ENCODE measurements around the gene HDLBP. TPM values are rescaled to one million over a fixed set of nuclear protein-coding genes. Genes with fewer than 3 reads are reported as not detected.

HDLBP gene
- total and polyA plus RNA-seq, 2 experiments from 2014 or later: 389 to 437 TPM

DNA sequence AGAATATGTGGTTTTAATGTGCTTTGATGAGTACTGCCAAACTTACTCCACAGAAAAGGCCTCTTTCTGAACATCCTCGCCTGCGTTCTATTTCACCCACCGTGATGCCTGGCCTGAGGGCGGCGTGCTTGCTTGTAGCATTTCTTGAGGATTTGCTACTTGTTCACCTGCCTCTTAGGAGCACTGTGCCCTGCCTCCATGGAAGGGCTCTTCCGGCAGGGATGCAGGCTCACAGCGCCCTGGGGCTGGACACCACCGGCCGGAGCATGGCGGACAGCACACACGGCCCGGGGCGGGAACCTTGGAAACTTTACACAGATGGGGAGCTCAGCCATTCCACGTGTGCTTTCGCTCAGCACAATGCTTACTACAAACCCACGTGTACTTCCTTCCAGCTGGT lies 89.9 kb downstream of the HDLBP start:
- no peaks in the 10 kb centered on the region for H3K36me3 ChIP-seq (replicated peaks; ENCODE audit: insufficient read depth, low read depth)

DNA sequence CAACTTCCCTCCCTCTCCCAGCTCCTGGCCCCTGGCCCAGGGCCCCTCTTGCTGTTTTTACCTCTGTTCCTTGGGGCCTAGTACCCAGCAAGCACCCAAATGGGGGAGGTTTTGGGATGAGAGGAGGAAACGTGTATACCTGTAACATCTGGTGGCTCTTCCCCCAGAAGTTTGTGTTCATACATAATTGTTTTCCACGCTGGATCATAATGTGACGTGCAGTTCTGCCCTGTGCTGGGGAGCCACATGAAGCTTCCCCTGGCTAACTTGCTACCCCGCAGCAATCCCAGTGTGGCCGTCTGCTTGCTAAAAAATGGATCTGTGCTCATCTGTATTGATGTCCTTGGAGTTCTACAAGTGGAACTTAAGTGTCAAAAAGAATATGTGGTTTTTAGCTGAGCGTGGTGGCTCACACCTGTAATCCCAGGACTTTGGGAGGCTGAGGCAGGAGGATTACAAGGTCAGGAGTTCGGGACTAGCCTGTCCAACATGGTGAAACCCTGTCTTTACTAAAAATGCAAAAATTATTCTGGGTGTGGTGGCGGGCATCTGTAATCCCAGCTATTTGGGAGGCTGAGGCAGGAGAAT lies 90.5 kb downstream of the HDLBP start:
- H3K36me3 ChIP-seq (replicated peaks; ENCODE audit: insufficient read depth, low read depth): no peaks in the 10 kb centered on the region

More for the DNA sequence above, 89.9 kb downstream of the HDLBP start:
- H3K79me2 ChIP-seq: no peaks in the 10 kb centered on the region
- H4K20me1 ChIP-seq (ENCODE audit: insufficient read depth, poor library complexity, severe bottlenecking): no peaks in the 10 kb centered on the region
- no peak overlapping the region for H2AFZ ChIP-seq
- WGBS (ENCODE audit: low lambda C conversion rate, missing lambda C conversion rate): 94% methylated on average over 16 of the region's 16 CpGs
- no peak overlapping the region for H3K4me3 ChIP-seq
- no peak overlapping the region for H3K4me2 ChIP-seq
- H3K27me3 ChIP-seq: no peaks in the 10 kb centered on the region
- H3K9me2 ChIP-seq (replicated peaks; ENCODE audit: insufficient read depth): no peaks in the 10 kb centered on the region
- TF ChIP-seq EZH2 (IDR thresholded peaks at IDR 0.05; ENCODE audit: borderline replicate concordance) (no peak), EZH2phosphoT487 (IDR thresholded peaks at IDR 0.05; ENCODE audit: low read depth, severe bottlenecking, unreplicated experiment) (no peak)
- TF ChIP-seq, protein P1, sequence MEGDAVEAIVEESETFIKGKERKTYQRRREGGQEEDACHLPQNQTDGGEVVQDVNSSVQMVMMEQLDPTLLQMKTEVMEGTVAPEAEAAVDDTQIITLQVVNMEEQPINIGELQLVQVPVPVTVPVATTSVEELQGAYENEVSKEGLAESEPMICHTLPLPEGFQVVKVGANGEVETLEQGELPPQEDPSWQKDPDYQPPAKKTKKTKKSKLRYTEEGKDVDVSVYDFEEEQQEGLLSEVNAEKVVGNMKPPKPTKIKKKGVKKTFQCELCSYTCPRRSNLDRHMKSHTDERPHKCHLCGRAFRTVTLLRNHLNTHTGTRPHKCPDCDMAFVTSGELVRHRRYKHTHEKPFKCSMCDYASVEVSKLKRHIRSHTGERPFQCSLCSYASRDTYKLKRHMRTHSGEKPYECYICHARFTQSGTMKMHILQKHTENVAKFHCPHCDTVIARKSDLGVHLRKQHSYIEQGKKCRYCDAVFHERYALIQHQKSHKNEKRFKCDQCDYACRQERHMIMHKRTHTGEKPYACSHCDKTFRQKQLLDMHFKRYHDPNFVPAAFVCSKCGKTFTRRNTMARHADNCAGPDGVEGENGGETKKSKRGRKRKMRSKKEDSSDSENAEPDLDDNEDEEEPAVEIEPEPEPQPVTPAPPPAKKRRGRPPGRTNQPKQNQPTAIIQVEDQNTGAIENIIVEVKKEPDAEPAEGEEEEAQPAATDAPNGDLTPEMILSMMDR (IDR thresholded peaks at IDR 0.05; ENCODE audit: poor library complexity): no peak
- DNase-seq (ENCODE audit: low spot score): no peak
- no peak overlapping the region for H3K27ac ChIP-seq
- no peaks in the 10 kb centered on the region for H3K9me3 ChIP-seq (ENCODE audit: low read depth)
- H3K4me1 ChIP-seq (ENCODE audit: insufficient read depth): peaks cover 8% of the 10 kb centered on the region

DNA sequence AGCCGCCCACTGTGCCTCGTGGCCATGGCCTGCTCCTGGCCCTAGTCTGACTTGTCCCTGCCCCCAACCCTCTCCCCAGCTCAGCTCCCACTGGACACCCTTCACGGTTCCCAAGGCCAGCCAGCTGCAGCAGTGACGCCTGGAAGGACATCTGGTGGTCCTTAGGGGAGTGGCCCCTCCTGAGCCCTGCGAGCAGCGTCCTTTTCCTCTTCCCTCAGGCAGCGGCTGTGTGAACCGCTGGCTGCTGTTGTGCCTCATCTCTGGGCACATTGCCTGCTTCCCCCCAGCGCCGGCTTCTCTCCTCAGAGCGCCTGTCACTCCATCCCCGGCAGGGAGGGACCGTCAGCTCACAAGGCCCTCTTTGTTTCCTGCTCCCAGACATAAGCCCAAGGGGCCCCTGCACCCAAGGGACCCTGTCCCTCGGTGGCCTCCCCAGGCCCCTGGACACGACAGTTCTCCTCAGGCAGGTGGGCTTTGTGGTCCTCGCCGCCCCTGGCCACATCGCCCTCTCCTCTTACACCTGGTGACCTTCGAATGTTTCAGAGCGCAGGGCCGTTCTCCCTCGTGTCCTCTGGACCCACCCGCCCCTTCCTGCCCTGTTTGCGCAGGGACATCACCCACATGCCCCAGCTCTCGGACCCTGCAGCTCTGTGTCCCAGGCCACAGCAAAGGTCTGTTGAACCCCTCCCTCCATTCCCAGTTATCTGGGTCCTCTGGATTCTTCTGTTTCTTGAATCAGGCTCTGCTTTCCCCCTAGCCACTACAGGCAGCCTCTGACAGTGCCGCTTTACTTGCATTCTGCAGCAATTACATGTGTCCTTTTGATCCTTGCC lies 91.2 kb downstream of the HDLBP start:
- no peak overlapping the region for H3K4me2 ChIP-seq
- no peak for TF ChIP-seq EZH2 (IDR thresholded peaks at IDR 0.05; ENCODE audit: borderline replicate concordance)
- no peak for TF ChIP-seq EZH2phosphoT487 (IDR thresholded peaks at IDR 0.05; ENCODE audit: low read depth, severe bottlenecking, unreplicated experiment)
- TF ChIP-seq, protein P1 (IDR thresholded peaks at IDR 0.05; ENCODE audit: poor library complexity): no peak
- no peak for DNase-seq (ENCODE audit: low spot score)
- no peak overlapping the region for H2AFZ ChIP-seq
- H4K20me1 ChIP-seq (ENCODE audit: insufficient read depth, poor library complexity, severe bottlenecking): no peaks in the 10 kb centered on the region
- no peaks in the 10 kb centered on the region for H3K9me2 ChIP-seq (replicated peaks; ENCODE audit: insufficient read depth)
- H3K27me3 ChIP-seq: no peaks in the 10 kb centered on the region
- H3K27ac ChIP-seq: no peak overlapping the region
- 76% methylated on average over 25 of the region's 26 CpGs for WGBS (ENCODE audit: low lambda C conversion rate, missing lambda C conversion rate)
- peaks cover 10% of the 10 kb centered on the region for H3K4me1 ChIP-seq (ENCODE audit: insufficient read depth)
- no peaks in the 10 kb centered on the region for H3K79me2 ChIP-seq
- no peaks in the 10 kb centered on the region for H3K9me3 ChIP-seq (ENCODE audit: low read depth)
- no peaks in the 10 kb centered on the region for H3K36me3 ChIP-seq (replicated peaks; ENCODE audit: insufficient read depth, low read depth)
- H3K4me3 ChIP-seq: no peak overlapping the region

More for the DNA sequence above, 90.5 kb downstream of the HDLBP start:
- no peak overlapping the region for H3K27ac ChIP-seq
- H3K9me2 ChIP-seq (replicated peaks; ENCODE audit: insufficient read depth): no peaks in the 10 kb centered on the region
- no peak for DNase-seq (ENCODE audit: low spot score)
- no peaks in the 10 kb centered on the region for H3K9me3 ChIP-seq (ENCODE audit: low read depth)
- WGBS (ENCODE audit: low lambda C conversion rate, missing lambda C conversion rate): 94% methylated on average over 8 of the region's 8 CpGs
- peaks cover 8% of the 10 kb centered on the region for H3K4me1 ChIP-seq (ENCODE audit: insufficient read depth)
- H3K4me3 ChIP-seq: no peak overlapping the region
- no peaks in the 10 kb centered on the region for H3K79me2 ChIP-seq
- no peak overlapping the region for H2AFZ ChIP-seq
- no peaks in the 10 kb centered on the region for H3K27me3 ChIP-seq
- H3K4me2 ChIP-seq: no peak overlapping the region
- TF ChIP-seq, protein P1 (IDR thresholded peaks at IDR 0.05; ENCODE audit: poor library complexity): no peak
- TF ChIP-seq EZH2phosphoT487 (IDR thresholded peaks at IDR 0.05; ENCODE audit: low read depth, severe bottlenecking, unreplicated experiment): no peak
- TF ChIP-seq EZH2 (IDR thresholded peaks at IDR 0.05; ENCODE audit: borderline replicate concordance): no peak
- H4K20me1 ChIP-seq (ENCODE audit: insufficient read depth, poor library complexity, severe bottlenecking): no peaks in the 10 kb centered on the region
